Chondrocyte (in vitro differentiated cells): ENCODE results near the gene GALNT17. TPM values are rescaled to one million over a fixed set of nuclear protein-coding genes. Genes with fewer than 3 reads are reported as not detected.

Experiments used
- DNase-seq: peaks from one replicate; pipeline ENCODE4 v3.0.0; 2021; ENCODE audit warnings: mixed read lengths, low spot score
- H3K27ac Mint-ChIP-seq: one replicate; pipeline ENCODE4 v1.8.0; 2021; ENCODE audit warnings: mild to moderate bottlenecking, moderate library complexity, mixed read lengths; ENCODE audit not compliant: unreplicated experiment
- H3K27me3 Mint-ChIP-seq: 2 replicates; pipeline ENCODE4 v1.8.0; 2021; ENCODE audit warnings: low read depth, mixed read lengths
- H3K36me3 Mint-ChIP-seq: 2 replicates; pipeline ENCODE4 v1.8.0; 2021; ENCODE audit warnings: low read depth, mixed read lengths
- H3K4me1 Mint-ChIP-seq: 2 replicates; pipeline ENCODE4 v1.8.0; 2021; ENCODE audit warnings: low read depth, mild to moderate bottlenecking, mixed read lengths
- H3K4me3 Mint-ChIP-seq: one replicate; pipeline ENCODE4 v1.8.0; 2021; ENCODE audit warnings: mild to moderate bottlenecking, moderate library complexity, mixed read lengths; ENCODE audit not compliant: unreplicated experiment
- H3K9me3 Mint-ChIP-seq: 2 replicates; pipeline ENCODE4 v1.8.0; 2021; ENCODE audit warnings: low read depth, mixed read lengths
- total RNA-seq: library from RNA; stranded (reverse); gene quantifications from 3 replicates; pipeline ENCODE4 v1.2.1, GENCODE V29; 2021
- TF ChIP-seq, protein P1 (sequence below): fragments of 200-600 bp; sonication (generic); IDR thresholded peaks from 2 replicates; pipeline ENCODE4 v1.5.0; 2021; ENCODE audit warnings: antibody characterized with exemption, mild to moderate bottlenecking, moderate library complexity

The GALNT17 gene
- total RNA-seq, 1 donor from 2014 or later = 24.4 TPM

DNA sequence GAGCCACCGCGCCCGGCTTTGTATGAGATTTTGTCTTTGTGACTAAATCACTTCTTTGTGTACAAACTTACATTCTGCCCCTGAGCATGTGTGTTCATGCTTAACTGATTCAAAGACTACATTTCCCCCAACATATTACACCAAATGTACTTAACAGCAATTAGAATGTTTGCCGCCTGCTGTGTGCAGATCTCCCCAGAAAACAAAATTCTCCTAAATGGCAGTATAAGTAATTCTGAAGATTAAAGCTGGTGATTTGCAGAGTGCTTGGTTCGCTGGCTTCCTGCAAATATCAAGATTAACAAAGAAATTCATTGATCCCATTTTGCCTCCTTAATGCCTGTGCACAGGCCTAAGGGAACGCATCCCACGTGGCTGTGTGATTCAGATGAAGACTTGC is 230.3 kb downstream of the GALNT17 start:
- Mint-ChIP-seq H3K27ac (no peak overlapping the region), H3K36me3 (no peaks in the 10 kb centered on the region)

GRCh38 chr7:71363223-71363622 is 231.3 kb downstream of the GALNT17 start:
- Mint-ChIP-seq H3K9me3 (peaks cover 4% of the 10 kb centered on the region), H3K27ac (no peak overlapping the region), H3K4me1 (peaks cover 25% of the 10 kb centered on the region), H3K27me3 (no peaks in the 10 kb centered on the region), H3K4me3 (no peak overlapping the region), H3K36me3 (no peaks in the 10 kb centered on the region)
- DNase-seq = no peak
- TF ChIP-seq, protein P1, sequence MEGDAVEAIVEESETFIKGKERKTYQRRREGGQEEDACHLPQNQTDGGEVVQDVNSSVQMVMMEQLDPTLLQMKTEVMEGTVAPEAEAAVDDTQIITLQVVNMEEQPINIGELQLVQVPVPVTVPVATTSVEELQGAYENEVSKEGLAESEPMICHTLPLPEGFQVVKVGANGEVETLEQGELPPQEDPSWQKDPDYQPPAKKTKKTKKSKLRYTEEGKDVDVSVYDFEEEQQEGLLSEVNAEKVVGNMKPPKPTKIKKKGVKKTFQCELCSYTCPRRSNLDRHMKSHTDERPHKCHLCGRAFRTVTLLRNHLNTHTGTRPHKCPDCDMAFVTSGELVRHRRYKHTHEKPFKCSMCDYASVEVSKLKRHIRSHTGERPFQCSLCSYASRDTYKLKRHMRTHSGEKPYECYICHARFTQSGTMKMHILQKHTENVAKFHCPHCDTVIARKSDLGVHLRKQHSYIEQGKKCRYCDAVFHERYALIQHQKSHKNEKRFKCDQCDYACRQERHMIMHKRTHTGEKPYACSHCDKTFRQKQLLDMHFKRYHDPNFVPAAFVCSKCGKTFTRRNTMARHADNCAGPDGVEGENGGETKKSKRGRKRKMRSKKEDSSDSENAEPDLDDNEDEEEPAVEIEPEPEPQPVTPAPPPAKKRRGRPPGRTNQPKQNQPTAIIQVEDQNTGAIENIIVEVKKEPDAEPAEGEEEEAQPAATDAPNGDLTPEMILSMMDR = no peak

More for the DNA sequence above, 230.3 kb downstream of the GALNT17 start:
- peaks cover 4% of the 10 kb centered on the region for H3K9me3 Mint-ChIP-seq
- H3K27me3 Mint-ChIP-seq = no peaks in the 10 kb centered on the region
- no peak for DNase-seq
- TF ChIP-seq, protein P1 = no peak
- no peak overlapping the region for H3K4me3 Mint-ChIP-seq
- H3K4me1 Mint-ChIP-seq = peaks cover 25% of the 10 kb centered on the region

DNA sequence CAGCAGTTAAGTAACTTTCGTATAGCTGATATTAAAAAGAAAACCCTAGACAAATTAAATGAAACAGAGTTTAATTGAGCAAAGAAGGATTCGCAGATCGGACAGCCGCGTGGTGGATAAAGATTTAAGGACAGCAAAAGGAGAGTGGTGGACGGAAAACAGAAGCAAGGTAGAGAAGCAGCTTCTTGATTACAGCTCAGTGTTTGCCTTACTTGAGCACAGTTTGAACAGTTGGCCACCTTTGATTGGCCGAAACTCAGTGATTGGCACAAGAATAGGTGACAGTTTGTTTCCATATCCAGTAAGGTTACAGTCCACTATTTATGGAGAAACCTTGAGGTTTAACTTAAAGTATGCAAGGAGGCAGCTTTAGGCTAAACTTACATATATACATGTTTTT is 231.7 kb downstream of the GALNT17 start:
- Mint-ChIP-seq H3K9me3 (peaks cover 4% of the 10 kb centered on the region), H3K36me3 (no peaks in the 10 kb centered on the region), H3K4me3 (no peak overlapping the region), H3K27me3 (no peaks in the 10 kb centered on the region), H3K27ac (no peak overlapping the region), H3K4me1 (peaks cover 25% of the 10 kb centered on the region)
- TF ChIP-seq, protein P1 = no peak
- no peak for DNase-seq

- H3K27ac Mint-ChIP-seq = no peak overlapping the region
- H3K4me3 Mint-ChIP-seq = no peak overlapping the region
- H3K4me1 Mint-ChIP-seq = peaks cover 25% of the 10 kb centered on the region
- no peaks in the 10 kb centered on the region for H3K36me3 Mint-ChIP-seq
- DNase-seq = no peak
- TF ChIP-seq, protein P1 = peak; percentile 16
- H3K9me3 Mint-ChIP-seq = peaks cover 4% of the 10 kb centered on the region
- H3K27me3 Mint-ChIP-seq = no peaks in the 10 kb centered on the region
These were observed 232.6 kb downstream of the GALNT17 start for GRCh38 chr7:71364551-71364950.

DNA sequence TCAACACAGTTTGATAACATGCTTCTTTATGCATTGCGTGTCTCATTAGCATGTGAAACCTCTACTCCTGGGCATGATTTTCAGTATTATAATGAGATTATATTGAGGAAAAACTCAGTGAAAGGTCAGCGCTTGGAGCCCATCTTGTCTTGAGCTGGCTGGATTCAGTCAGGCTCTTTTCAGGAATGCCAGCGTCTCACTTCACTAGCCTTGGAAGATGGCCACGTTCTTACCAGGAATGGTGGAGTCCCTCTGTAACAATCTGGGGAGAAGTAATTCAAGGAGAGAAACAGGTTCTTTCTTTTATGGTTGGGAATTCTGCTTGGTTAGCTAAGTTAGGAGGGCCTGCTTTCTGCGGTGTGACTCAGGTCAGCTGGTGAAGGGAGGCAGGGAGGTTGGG is 241.0 kb downstream of the GALNT17 start:
- TF ChIP-seq, protein P1 = no peak
- no peak for DNase-seq
- Mint-ChIP-seq H3K27me3 (no peaks in the 10 kb centered on the region), H3K27ac (no peak overlapping the region), H3K36me3 (peaks cover 6% of the 10 kb centered on the region), H3K9me3 (peaks cover 6% of the 10 kb centered on the region), H3K4me1 (no peaks in the 10 kb centered on the region), H3K4me3 (no peak overlapping the region)
